CD4-positive, alpha-beta T cell treated with Interleukin-2 at 100 ng/mL for 4 hours (primary cell): ENCODE results near the gene ABCB4.

Experiments
- DNase-seq: peaks from one replicate; pipeline ENCODE4 v3.0.0-alpha.2; 2020; ENCODE audit warnings: low spot score

ABCB4 gene

GRCh38 chr7:87416682-87417587, 58.5 kb downstream of the ABCB4 start:
- peak; percentile 85 for DNase-seq

GRCh38 chr7:87414794-87415188, 60.7 kb downstream of the ABCB4 start:
- no peak for DNase-seq

DNA sequence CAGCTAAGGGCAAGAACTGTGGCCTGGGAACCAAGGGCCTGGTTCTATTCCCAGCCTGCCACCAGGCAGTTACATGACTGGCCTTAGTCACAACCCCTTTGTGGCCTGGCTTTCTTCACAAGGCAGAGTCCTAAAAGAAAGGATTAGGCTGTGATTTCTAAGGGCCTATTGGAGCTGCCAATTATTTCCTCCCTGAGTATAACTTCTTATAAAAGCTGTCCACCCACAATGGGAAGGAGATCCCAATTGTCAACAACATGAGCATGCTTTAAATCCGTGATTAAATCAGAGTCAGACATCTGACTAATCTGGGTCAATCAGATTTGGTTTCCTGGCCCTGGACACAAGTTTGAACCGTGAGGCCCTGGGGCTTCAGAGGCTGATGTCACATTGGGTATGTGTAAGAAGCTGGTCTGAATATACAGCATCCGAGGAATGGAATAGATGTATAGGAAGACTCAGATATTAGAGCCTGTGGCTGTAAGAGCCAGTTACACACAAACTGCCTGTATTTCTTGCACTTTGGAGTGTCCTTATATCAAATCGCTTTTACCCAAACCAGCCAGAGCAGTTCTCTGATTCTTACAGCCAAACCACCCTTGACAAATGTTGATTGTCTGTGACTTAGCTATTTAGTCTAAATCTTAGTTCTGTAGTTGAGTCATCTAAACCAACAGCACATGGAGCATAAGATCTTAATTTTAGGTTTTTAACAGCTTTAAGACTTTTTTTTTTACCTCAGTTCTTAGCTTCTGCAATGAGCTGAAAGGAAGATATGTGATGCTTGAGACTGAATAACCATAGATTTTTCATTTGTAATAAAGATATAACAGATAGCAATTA, 61.3 kb downstream of the ABCB4 start:
- DNase-seq, result no peak

- no peak for DNase-seq
Observed at GRCh38 chr7:87413029-87413428, 62.5 kb downstream of the ABCB4 start.

DNA sequence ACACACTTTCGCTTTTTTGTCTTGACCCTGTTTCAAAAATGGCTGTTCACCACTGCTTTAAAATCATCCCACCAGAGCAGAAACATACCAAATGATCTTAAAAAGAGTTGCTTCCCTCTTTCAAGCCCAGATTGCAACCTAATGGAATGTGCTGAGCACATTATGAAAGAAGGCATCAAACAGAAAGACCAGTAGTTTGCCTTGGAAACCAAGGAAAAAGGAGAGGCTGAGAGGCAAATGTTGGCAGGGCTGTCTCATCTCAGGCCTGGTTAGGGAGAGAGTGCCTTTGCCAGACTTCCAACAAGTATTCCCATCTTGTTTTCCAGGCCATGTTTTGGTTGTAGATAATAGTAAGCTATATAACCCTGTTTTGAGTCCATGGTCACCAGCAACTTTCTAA, 64.3 kb downstream of the ABCB4 start:
- DNase-seq, result no peak

DNA sequence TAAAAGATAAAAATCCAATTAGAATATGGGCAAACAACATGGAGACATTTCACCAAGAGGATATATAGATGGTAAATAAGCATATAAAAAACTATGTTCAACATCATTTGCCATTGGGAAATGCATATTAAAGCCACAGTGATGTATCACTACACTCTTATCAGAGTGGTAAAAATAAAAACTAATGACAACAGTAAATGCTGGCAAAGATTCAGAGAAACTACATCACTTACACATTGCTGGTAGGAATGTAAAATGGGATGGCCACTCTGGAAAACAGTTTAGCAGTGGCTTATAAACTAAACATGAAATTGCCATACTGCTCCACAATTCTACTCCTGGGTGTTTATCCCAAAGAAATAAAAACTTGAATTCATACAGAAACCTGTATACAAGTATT, 70.8 kb downstream of the ABCB4 start:
- no peak for DNase-seq

DNA sequence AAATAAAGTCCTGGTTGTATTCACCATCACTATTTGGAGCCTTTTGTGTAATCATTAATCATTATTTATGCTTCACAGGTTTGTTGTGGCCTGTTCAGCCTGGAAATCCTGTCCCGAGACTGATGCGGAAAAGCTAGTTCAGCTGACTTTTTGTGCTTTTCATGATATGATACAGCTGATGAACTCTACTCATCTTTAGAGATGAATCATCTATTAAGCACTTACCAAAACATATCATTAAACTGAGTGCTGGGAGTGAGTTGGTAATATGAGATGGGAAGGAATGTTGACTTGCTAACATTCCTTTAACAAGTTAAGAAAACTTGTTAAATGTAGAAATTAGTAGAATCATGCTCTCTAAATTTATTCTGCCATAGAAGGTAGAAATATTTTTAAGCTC, 77.0 kb downstream of the ABCB4 start:
- no peak for DNase-seq

GRCh38 chr7:87395442-87396020, 79.9 kb downstream of the ABCB4 start:
- DNase-seq, result no peak

- DNase-seq, result no peak
Observed at GRCh38 chr7:87391020-87391701, 84.3 kb downstream of the ABCB4 start.

- no peak for DNase-seq
Observed at GRCh38 chr7:87380905-87381304, 94.6 kb downstream of the ABCB4 start.

GRCh38 chr7:87375662-87376435, 99.6 kb downstream of the ABCB4 start:
- DNase-seq, result no peak

GRCh38 chr7:87370660-87371180, 104.8 kb downstream of the ABCB4 start:
- no peak for DNase-seq

DNA sequence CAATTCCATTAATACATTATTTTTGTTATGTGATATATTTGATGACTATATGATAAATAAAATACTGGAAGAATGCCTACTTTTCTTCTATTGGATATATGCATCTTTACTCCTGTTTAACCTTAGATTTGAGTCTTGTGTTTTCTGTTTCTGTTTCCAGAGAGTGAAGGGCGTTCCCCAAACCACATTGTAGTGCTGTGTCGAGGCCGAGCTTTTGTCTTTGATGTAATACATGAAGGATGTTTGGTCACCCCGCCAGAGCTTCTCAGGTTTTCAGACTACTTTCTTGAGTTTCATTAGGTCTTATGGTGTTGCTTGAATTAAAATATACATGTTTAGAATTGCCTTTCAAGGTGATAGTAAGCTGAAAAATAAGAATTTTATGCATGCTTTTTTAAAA, 106.3 kb downstream of the ABCB4 start:
- peak; percentile 58 for DNase-seq

- DNase-seq, result no peak
Observed at GRCh38 chr7:87364246-87364645, 111.2 kb downstream of the ABCB4 start.

- DNase-seq, result no peak
Observed at GRCh38 chr7:87363342-87363741, 112.1 kb downstream of the ABCB4 start.

DNA sequence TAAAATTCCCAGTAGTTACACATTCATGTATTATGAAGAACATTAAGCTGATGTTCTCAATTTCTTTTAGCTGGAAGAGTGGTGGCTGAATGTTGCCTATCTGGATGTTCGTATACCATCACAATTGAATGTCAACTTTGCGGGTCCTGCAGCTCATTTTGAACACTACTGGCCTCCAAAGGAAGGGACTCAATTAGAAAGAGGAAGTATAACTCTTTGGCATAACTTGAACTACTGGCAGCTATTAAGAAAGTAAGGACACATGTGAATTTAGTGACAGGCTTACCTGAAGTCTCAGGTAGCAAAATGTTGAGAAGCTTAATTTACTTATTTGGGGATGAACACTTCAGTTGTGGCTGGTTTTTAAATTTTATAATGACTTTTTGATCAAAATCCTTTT, 114.2 kb downstream of the ABCB4 start:
- DNase-seq, result no peak

GRCh38 chr7:87359366-87359765, 116.1 kb downstream of the ABCB4 start:
- DNase-seq, result no peak

GRCh38 chr7:87356448-87356847, 119.0 kb downstream of the ABCB4 start:
- no peak for DNase-seq

DNA sequence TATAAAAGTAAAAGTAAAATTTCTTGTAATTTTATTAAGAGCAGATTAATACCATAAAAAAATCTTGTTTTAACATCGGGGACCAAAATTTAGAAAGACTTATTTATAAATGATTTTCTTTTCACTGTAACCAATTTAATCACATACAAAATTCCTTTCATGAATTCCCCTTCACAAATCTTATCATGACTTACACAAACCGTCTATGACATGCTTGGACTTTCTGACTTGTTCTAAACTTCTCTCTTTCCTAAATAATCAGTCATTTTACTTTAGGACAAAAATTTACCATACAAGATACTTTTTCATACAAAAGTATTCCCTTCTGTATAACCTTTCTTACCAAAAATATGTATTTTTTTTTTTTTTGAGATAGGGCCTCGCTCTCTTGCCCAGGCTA, 120.7 kb downstream of the ABCB4 start:
- no peak for DNase-seq
